Endothelial cell of umbilical vein (primary cell): Measurements from ENCODE around the gene MAML3.

Experiments
- CTCF ChIP-seq, 2 donors: IDR thresholded peaks; 1 replicate in 1 of 2; 2 replicates in 1 of 2; pipeline ENCODE4 v1.5.1; 2011; ENCODE audit warnings: low read length in 2 of 2, mild to moderate bottlenecking in 2 of 2, moderate library complexity in 2 of 2, control low read depth in 1 of 2, inconsistent platforms in 1 of 2, low read depth in 1 of 2; ENCODE audit not compliant: insufficient read depth in 1 of 2; ENCODE audit errors: extremely low read depth in 1 of 2
- EZH2 ChIP-seq: IDR thresholded peaks from 2 replicates; pipeline ENCODE4 v1.6.1; 2012; ENCODE audit warnings: borderline replicate concordance, low read depth, mild to moderate bottlenecking, moderate library complexity, low read length, inconsistent platforms; ENCODE audit not compliant: severe bottlenecking
- FOS ChIP-seq: IDR thresholded peaks from 2 replicates; pipeline ENCODE4 v1.6.1; 2011; ENCODE audit warnings: mild to moderate bottlenecking, low read length, moderate library complexity, borderline replicate concordance; ENCODE audit not compliant: insufficient read depth
- GATA2 ChIP-seq: IDR thresholded peaks from 2 replicates; pipeline ENCODE4 v1.7.0; 2011; ENCODE audit warnings: low read depth, mild to moderate bottlenecking, moderate library complexity, mixed read lengths, low read length; ENCODE audit not compliant: insufficient read length, insufficient read depth
- JUN ChIP-seq: IDR thresholded peaks from 2 replicates; pipeline ENCODE4 v1.6.1; 2011; ENCODE audit warnings: borderline replicate concordance, low read depth; ENCODE audit not compliant: insufficient read length, insufficient read depth
- MYC ChIP-seq: IDR thresholded peaks from one replicate; pipeline ENCODE4 v1.6.1; 2011; ENCODE audit warnings: mild to moderate bottlenecking, low read depth, low read length
- POLR2A ChIP-seq: IDR thresholded peaks from 2 replicates; pipeline ENCODE4 v1.6.1; 2012; ENCODE audit warnings: low read depth, mild to moderate bottlenecking, control low read depth, low read length
- POLR2AphosphoS5 ChIP-seq: IDR thresholded peaks from 2 replicates; pipeline ENCODE4 v1.6.1; 2012; ENCODE audit warnings: low read depth, mild to moderate bottlenecking, control low read depth, low read length, moderate library complexity; ENCODE audit not compliant: insufficient read depth

GRCh38 chr4:140028101-140028500, 125.9 kb downstream of the MAML3 start:
- TF ChIP-seq CTCF (IDR thresholded peaks at IDR 0.05; ENCODE audit: extremely low read depth in 1 of 2, insufficient read depth in 1 of 2, low read depth in 1 of 2, low read length in 2 of 2) (no peak), POLR2A (no peak), GATA2 (no peak), JUN (no peak), POLR2AphosphoS5 (no peak), EZH2 (no peak), MYC (no peak), FOS (no peak)
